HFF-Myc (cell line): Measurements from ENCODE around the gene GNPDA2.

ENCODE experiments used
- DNase-seq: peaks from one replicate; pipeline ENCODE4 v3.0.0-alpha.2; 2011; ENCODE audit warnings: low read depth; ENCODE audit errors: extremely low read depth
- H3K4me3 ChIP-seq: replicated peaks from 2 replicates; pipeline ENCODE4 v1.5.1; 2011; ENCODE audit warnings: low read depth, mild to moderate bottlenecking, control low read depth, low read length
- CTCF ChIP-seq: IDR thresholded peaks from 2 replicates; pipeline ENCODE4 v1.5.1; 2012; ENCODE audit warnings: mild to moderate bottlenecking, low read depth, low read length, control low read depth; ENCODE audit errors: missing control alignments

The GNPDA2 gene

GRCh38 chr4:44661940-44662622 lies 64.3 kb downstream of the GNPDA2 start:
- no peak for DNase-seq
- no peak for TF ChIP-seq CTCF
- H3K4me3 ChIP-seq, result no peak overlapping the region

GRCh38 chr4:44660396-44660795 lies 66.0 kb downstream of the GNPDA2 start:
- no peak overlapping the region for H3K4me3 ChIP-seq
- DNase-seq, result no peak
- no peak for TF ChIP-seq CTCF

- H3K4me3 ChIP-seq, result no peak overlapping the region
- no peak for DNase-seq
- no peak for TF ChIP-seq CTCF
Measured at GRCh38 chr4:44652002-44652401, 74.4 kb downstream of the GNPDA2 start.
